Loucy (cell line): Measurements from ENCODE around the gene AGTR1.

ENCODE experiments used
- H2AFZ ChIP-seq: fragments of 200-600 bp; sonication (generic); 2 replicates; pipeline ENCODE4 v1.6.0; 2016; ENCODE audit warnings: antibody characterized with exemption, mild to moderate bottlenecking, low read length, moderate library complexity
- H3F3A ChIP-seq: fragments of 200-600 bp; 2 replicates; pipeline ENCODE4 v1.6.0; 2016; ENCODE audit warnings: antibody characterized with exemption, low read depth, mild to moderate bottlenecking
- H3K27me3 ChIP-seq: fragments of 200-600 bp; sonication (generic); 2 replicates; pipeline ENCODE4 v1.6.1; 2014; ENCODE audit warnings: low read length, mild to moderate bottlenecking; ENCODE audit not compliant: insufficient read depth, poor library complexity, severe bottlenecking
- H3K36me3 ChIP-seq: fragments of 200-600 bp; sonication (generic); 2 replicates; pipeline ENCODE4 v1.6.1; 2016; ENCODE audit warnings: low read length; ENCODE audit not compliant: insufficient read depth
- H3K4me1 ChIP-seq: fragments of 200-600 bp; sonication (generic); 2 replicates; pipeline ENCODE4 v1.5.1; 2014; ENCODE audit warnings: low read length, mild to moderate bottlenecking; ENCODE audit not compliant: insufficient read depth, poor library complexity, severe bottlenecking
- H3K4me2 ChIP-seq: fragments of 200-600 bp; sonication (generic); 2 replicates; pipeline ENCODE4 v1.6.0; 2014; ENCODE audit warnings: antibody characterized with exemption, low read length, low read depth, mild to moderate bottlenecking; ENCODE audit not compliant: poor library complexity, severe bottlenecking
- H3K4me3 ChIP-seq: fragments of 200-600 bp; sonication (generic); 2 replicates; pipeline ENCODE4 v1.5.1; 2014; ENCODE audit warnings: low read length, mild to moderate bottlenecking, mixed read lengths; ENCODE audit not compliant: poor library complexity, severe bottlenecking
- H3K79me2 ChIP-seq: fragments of 200-600 bp; sonication (generic); 2 replicates; pipeline ENCODE4 v1.6.1; 2014; ENCODE audit warnings: low read length; ENCODE audit not compliant: insufficient read depth
- H3K9ac ChIP-seq: fragments of 200-600 bp; sonication (generic); 2 replicates; pipeline ENCODE4 v1.6.0; 2014; ENCODE audit warnings: mild to moderate bottlenecking, low read depth, low read length, moderate library complexity; ENCODE audit not compliant: poor library complexity, severe bottlenecking
- H3K9me2 ChIP-seq: fragments of 200-600 bp; sonication (generic); replicated peaks from 2 replicates; pipeline ENCODE4 v1.6.1; 2016; ENCODE audit warnings: low read depth, low read length, mixed read lengths
- H3K9me3 ChIP-seq: fragments of 200-600 bp; sonication (generic); 2 replicates; pipeline ENCODE4 v1.6.1; 2014; ENCODE audit warnings: mild to moderate bottlenecking, antibody characterized with exemption, low read length, low read depth; ENCODE audit not compliant: insufficient read depth
- H4K20me1 ChIP-seq: fragments of 200-600 bp; sonication (generic); 2 replicates; pipeline ENCODE4 v1.6.0; 2014; ENCODE audit warnings: antibody characterized with exemption, low read length, mild to moderate bottlenecking; ENCODE audit not compliant: insufficient read depth, poor library complexity, severe bottlenecking
- CTCF ChIP-seq: fragments of 200-600 bp; sonication (generic); conservative IDR thresholded peaks from 2 replicates; pipeline ENCODE4 v1.5.1; 2014; ENCODE audit warnings: mild to moderate bottlenecking, antibody characterized with exemption, low read length
- EZH2phosphoT487 ChIP-seq: fragments of 200-600 bp; IDR thresholded peaks from 2 replicates; pipeline ENCODE4 v1.6.1; 2018; ENCODE audit warnings: antibody characterized with exemption, mild to moderate bottlenecking, moderate library complexity, borderline replicate concordance

AGTR1 gene

DNA sequence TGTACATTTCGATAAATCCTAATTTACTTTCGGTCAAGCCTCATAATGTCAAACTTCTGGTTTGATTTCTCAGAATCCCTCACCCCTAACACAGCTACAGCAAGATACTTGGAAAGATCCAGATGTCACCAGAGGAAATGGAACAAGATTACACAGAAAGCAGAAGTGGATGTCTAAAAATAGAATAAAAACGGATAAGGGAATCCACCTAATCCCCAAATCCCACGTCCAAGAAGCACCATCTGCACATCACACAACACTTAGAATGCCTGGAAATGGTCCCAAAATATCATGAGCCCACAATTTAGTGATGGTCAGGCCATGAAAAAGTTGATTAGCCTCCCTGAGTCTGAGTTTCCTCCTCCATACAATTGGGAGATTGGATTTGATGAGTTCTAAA lies 61.7 kb downstream of the AGTR1 start:
- Histone ChIP-seq H3K36me3 (no peaks in the 10 kb centered on the region), H3K79me2 (no peaks in the 10 kb centered on the region), H2AFZ (no peak overlapping the region), H3K4me2 (no peak overlapping the region), H3K27me3 (no peaks in the 10 kb centered on the region), H3K9ac (no peak overlapping the region), H3K9me3 (no peaks in the 10 kb centered on the region), H3K9me2 (no peaks in the 10 kb centered on the region), H4K20me1 (no peaks in the 10 kb centered on the region), H3K4me1 (peaks cover 33% of the 10 kb centered on the region), H3K4me3 (no peak overlapping the region), H3F3A (no peaks in the 10 kb centered on the region)
- no peak for TF ChIP-seq CTCF
- TF ChIP-seq EZH2phosphoT487, result no peak

GRCh38 chr3:148763156-148763680 lies 65.5 kb downstream of the AGTR1 start:
- no peak overlapping the region for H3K4me2 ChIP-seq
- no peaks in the 10 kb centered on the region for H4K20me1 ChIP-seq
- no peaks in the 10 kb centered on the region for H3K27me3 ChIP-seq
- H3K9me3 ChIP-seq, result no peaks in the 10 kb centered on the region
- no peaks in the 10 kb centered on the region for H3K9me2 ChIP-seq
- H2AFZ ChIP-seq, result no peak overlapping the region
- no peaks in the 10 kb centered on the region for H3K36me3 ChIP-seq
- H3K4me3 ChIP-seq, result no peak overlapping the region
- H3K4me1 ChIP-seq, result peaks cover 6% of the 10 kb centered on the region
- H3K79me2 ChIP-seq, result no peaks in the 10 kb centered on the region
- H3K9ac ChIP-seq, result no peak overlapping the region
- H3F3A ChIP-seq, result no peaks in the 10 kb centered on the region
- TF ChIP-seq EZH2phosphoT487 (no peak), CTCF (no peak)

DNA sequence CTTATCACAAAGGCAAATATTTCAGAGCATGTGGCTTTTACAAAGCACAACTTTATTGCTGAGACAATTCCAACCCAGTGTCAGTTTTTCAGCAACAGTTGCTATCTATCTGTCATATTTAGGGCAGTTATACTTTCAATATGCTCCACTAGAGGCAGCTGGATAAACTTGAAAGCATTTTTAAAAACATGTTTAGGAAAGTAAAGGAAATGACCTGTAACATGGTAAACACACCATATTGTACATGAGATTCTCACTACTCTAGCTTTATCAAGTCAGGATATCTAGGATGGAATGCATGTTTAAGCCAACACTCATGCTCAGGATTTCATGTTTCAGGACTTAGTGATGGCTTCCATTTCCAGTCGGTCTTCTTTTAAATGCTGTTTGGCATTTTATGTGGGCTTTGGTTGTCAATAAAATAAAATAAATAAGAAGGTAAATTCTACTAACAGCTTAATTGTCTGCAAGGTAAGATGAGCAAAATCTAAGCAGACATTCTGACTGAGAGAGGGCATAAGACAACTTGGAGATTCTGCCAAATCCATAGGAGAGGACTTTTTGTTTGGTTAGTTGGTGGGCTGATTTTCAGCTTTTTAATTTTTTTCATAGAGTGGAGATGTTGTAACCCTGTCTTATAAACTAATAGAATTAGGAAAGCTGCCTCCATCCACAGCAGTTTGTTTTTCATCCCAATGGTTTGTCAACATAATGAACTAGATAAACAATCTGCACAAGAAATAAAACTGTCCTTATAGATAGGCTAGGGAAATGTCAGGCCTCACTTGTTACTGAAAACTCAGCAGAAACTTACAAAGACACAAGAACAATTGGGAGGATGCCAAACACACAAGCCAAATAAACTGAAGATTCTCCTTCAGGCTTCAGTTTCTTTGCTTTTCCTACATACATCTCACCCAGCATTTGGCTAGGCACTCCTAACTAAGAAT lies 66.6 kb downstream of the AGTR1 start:
- Histone ChIP-seq H3K79me2 (no peaks in the 10 kb centered on the region), H3K9me2 (no peaks in the 10 kb centered on the region), H4K20me1 (no peaks in the 10 kb centered on the region), H3K36me3 (no peaks in the 10 kb centered on the region), H3K4me1 (peaks cover 6% of the 10 kb centered on the region), H3K4me3 (no peak overlapping the region), H3K9ac (no peak overlapping the region), H3K27me3 (no peaks in the 10 kb centered on the region), H3K9me3 (no peaks in the 10 kb centered on the region), H2AFZ (peak overlapping the region; percentile 66; the same call in 1 of the 2 replicates), H3F3A (no peaks in the 10 kb centered on the region), H3K4me2 (no peak overlapping the region)
- peak; percentile 42 for TF ChIP-seq CTCF
- no peak for TF ChIP-seq EZH2phosphoT487
